Esophagus (tissue), 2 donors: Measurements from ENCODE around the gene EFTUD2. TPM values are rescaled to one million over a fixed set of nuclear protein-coding genes. Genes with fewer than 3 reads are reported as not detected.

Source experiments
- H3K27ac ChIP-seq, 2 donors: one replicate each; pipeline ENCODE4 v1.5.1; 2013; ENCODE audit warnings: low read depth in 2 of 2, mild to moderate bottlenecking in 2 of 2, inconsistent platforms in 1 of 2, low read length in 1 of 2, moderate library complexity in 1 of 2
- H3K27me3 ChIP-seq, 2 donors: one replicate each; pipeline ENCODE4 v1.6.1; 2013; ENCODE audit warnings: low read length in 2 of 2, control low read depth in 1 of 2, mild to moderate bottlenecking in 1 of 2; ENCODE audit not compliant: insufficient read depth in 2 of 2, control insufficient read depth in 1 of 2
- H3K36me3 ChIP-seq, 2 donors: one replicate each; pipeline ENCODE4 v1.6.1; 2013; ENCODE audit warnings: low read length in 1 of 2; ENCODE audit not compliant: control insufficient read depth in 2 of 2, insufficient read depth in 2 of 2
- H3K4me1 ChIP-seq, 2 donors: one replicate each; pipeline ENCODE4 v1.6.1; 2013; ENCODE audit warnings: low read length in 1 of 2; ENCODE audit not compliant: control insufficient read depth in 2 of 2, insufficient read depth in 2 of 2
- H3K4me3 ChIP-seq, 2 donors: one replicate each; pipeline ENCODE4 v1.5.1; 2013; ENCODE audit warnings: low read length in 2 of 2, mild to moderate bottlenecking in 2 of 2, low read depth in 1 of 2, moderate library complexity in 1 of 2
- H3K9me3 ChIP-seq, 2 donors: one replicate each; pipeline ENCODE4 v1.6.1; 2013; ENCODE audit warnings: mild to moderate bottlenecking in 2 of 2, low read depth in 1 of 2, low read length in 1 of 2, moderate library complexity in 1 of 2; ENCODE audit not compliant: control insufficient read depth in 2 of 2, insufficient read depth in 1 of 2
- WGBS, 2 donors: extraction: QIAGEN DNeasy Blood & Tissue Kit; methylation state at CpG; one replicate each; pipeline ENCODE4 v1.1.7; 2013; 5-methylcytosine and 5-hydroxymethylcytosine counted together
- polyA plus RNA-seq, 2 donors: library from polyadenylated mRNA; stranded (reverse); fragments of 200-250 nt; gene quantifications; one replicate each; pipeline ENCODE4 v1.2.3, GENCODE V29; 2013
- donor health status: healthy with polysubstance abuse.
- donor health status: Bipolar disorder and iron deficiency.

The EFTUD2 gene
- polyA plus RNA-seq, 2 donors = 15.8 to 38.4 TPM

GRCh38 chr17:44894642-44895041, 4.6 kb downstream of the EFTUD2 start:
- WGBS, 2 donors = 95 to 97% methylated on average over 4 of the region's 4 CpGs
- no peaks in the 10 kb centered on the region for H3K36me3 ChIP-seq

GRCh38 chr17:44892250-44892649, 7.0 kb downstream of the EFTUD2 start:
- Histone ChIP-seq H3K36me3 (no peaks in the 10 kb centered on the region), H3K4me3 (no peak overlapping the region), H3K9me3 (no peaks in the 10 kb centered on the region), H3K27me3 (no peaks in the 10 kb centered on the region), H3K4me1 (no peaks in the 10 kb centered on the region), H3K27ac (no peak overlapping the region)

More at GRCh38 chr17:44894642-44895041, 4.6 kb downstream of the EFTUD2 start:
- Histone ChIP-seq H3K27ac (no peak overlapping the region), H3K9me3 (no peaks in the 10 kb centered on the region), H3K4me1 (no peaks in the 10 kb centered on the region), H3K27me3 (no peaks in the 10 kb centered on the region), H3K4me3 (no peak overlapping the region)

DNA sequence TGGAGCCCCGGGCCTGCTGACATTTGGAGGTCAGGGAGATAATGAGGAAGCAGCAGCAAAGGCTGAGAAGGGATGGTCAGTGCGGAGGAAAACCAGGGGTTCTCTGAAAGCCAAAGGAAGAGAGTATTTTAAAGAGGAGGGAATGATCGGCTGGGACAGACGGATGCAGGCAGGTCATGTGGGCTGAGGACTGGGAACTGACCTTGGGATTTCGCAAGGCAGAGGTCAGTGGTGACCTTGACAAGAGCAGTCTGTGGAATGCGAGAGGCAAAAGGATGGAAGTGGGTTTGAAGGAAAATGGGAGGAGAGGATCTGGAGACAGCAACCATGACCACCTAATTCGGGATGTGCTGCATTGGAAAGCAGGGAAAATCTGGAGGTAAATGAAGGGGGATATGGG, 10.2 kb downstream of the EFTUD2 start:
- Histone ChIP-seq H3K36me3 (peaks cover 8% of the 10 kb centered on the region in 2 donors), H3K4me1 (no peaks in the 10 kb centered on the region), H3K4me3 (no peak overlapping the region), H3K27me3 (no peaks in the 10 kb centered on the region), H3K9me3 (no peaks in the 10 kb centered on the region), H3K27ac (no peak overlapping the region)
- 81 to 86% methylated on average over 7 of the region's 7 CpGs for WGBS, 2 donors

DNA sequence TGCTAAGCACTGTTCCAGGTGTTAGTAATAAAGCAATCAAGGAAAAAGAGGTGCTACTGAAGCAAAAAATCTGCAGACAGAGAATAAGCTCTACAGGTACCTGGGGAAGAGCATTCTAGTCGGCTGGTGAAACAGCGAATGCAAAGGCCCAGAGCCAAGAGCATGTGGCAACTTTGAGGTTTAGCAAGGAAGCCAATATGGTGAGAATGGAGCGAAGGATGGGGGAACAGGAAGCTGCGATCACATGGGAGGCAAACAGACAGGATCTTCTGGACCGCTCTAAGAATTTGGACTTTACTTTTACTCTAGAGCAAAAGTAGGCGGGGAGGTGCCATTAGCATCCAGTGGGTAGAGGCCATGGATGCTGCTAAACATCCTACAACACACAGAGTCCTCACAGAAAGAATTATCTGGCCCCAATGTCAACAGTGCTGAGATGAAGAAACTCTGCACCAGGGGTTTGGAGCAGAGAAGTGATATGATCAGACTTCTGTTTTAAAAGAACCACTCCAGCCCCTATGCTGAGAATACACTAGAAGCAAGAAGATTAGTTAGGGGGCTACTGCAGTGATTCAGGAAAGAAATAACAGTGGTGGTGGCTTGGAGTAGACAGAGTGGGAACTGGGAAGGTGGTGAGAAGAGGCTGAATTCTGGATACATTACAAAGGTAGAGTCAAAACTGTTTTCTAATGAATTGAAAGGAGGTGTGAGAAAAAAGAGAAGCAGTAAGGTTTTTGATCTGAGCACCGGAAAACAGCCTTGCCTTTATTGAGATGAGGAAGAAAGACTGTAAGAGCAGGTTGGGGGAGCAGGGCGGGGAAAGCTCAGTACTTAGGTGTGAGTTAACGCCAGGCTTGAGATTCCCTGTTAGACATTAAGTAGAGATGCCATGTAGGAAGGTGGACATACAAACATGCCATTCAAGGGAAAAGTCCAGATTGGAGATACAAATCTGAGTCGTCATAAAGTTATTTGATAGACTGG, 11.0 kb downstream of the EFTUD2 start:
- Histone ChIP-seq H3K27me3 (no peaks in the 10 kb centered on the region), H3K9me3 (no peaks in the 10 kb centered on the region), H3K36me3 (peaks cover 12 to 14% of the 10 kb centered on the region in 2 donors), H3K27ac (no peak overlapping the region), H3K4me1 (no peaks in the 10 kb centered on the region), H3K4me3 (no peak overlapping the region)
- 73 to 79% methylated on average over 10 of the region's 10 CpGs for WGBS, 2 donors

GRCh38 chr17:44887016-44887415, 12.2 kb downstream of the EFTUD2 start:
- no peak overlapping the region for H3K27ac ChIP-seq
- H3K4me3 ChIP-seq = no peak overlapping the region
- WGBS, 2 donors = 90 to 92% methylated on average over 1 of the region's 1 CpG
- peaks cover 12 to 19% of the 10 kb centered on the region in 2 donors for H3K36me3 ChIP-seq
- no peaks in the 10 kb centered on the region for H3K9me3 ChIP-seq
- no peaks in the 10 kb centered on the region for H3K4me1 ChIP-seq
- no peaks in the 10 kb centered on the region for H3K27me3 ChIP-seq

DNA sequence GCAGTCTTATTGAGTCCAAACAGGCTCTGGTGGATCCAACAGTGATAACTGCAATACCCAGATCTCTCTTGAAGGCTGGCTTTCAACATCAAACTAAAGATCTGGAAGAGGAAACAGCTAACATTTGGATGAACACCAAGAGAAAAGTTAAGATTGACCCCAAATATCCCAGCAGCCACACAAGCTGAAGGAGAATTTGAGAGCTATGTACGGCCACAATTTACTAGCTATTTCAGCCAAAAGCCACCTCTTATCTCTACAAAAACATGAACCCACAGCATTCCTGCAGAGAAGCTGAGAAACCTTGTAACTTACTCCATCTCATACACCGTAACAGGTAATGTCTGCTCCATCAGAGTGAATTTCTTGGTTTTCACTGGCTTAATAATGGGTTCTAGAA, 14.3 kb downstream of the EFTUD2 start:
- no peaks in the 10 kb centered on the region for H3K9me3 ChIP-seq
- H3K4me1 ChIP-seq = no peaks in the 10 kb centered on the region
- no peak overlapping the region for H3K4me3 ChIP-seq
- H3K27me3 ChIP-seq = no peaks in the 10 kb centered on the region
- peaks cover 15 to 28% of the 10 kb centered on the region in 2 donors for H3K36me3 ChIP-seq
- no peak overlapping the region for H3K27ac ChIP-seq
- 97 to 98% methylated on average over 2 of the region's 2 CpGs for WGBS, 2 donors

GRCh38 chr17:44881145-44881544, 18.1 kb downstream of the EFTUD2 start:
- Histone ChIP-seq H3K27me3 (no peaks in the 10 kb centered on the region), H3K4me3 (no peak overlapping the region), H3K36me3 (peaks cover 14 to 30% of the 10 kb centered on the region in 2 donors), H3K4me1 (no peaks in the 10 kb centered on the region), H3K27ac (no peak overlapping the region), H3K9me3 (no peaks in the 10 kb centered on the region)
- WGBS, 2 donors = 92 to 93% methylated on average over 4 of the region's 4 CpGs

DNA sequence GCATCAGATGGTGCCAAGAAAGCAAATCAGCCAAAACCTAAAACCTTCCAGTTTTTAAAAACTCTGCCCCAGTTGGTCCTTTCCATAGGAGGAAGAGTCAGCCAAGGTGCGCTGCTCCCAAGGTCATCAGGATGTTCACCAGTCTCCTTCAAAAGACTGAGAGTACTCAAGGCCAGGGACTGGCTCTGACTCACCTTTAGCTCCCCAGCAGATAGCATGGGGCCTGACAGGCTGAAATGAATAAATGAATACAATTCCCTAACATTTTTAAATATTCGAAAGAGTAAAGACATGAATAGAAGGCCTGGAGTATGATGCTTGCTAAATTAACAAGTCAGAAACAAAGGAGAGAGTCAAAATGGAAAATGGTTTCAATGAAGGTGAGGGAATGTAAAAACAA, 19.2 kb downstream of the EFTUD2 start:
- Histone ChIP-seq H3K27ac (no peak overlapping the region), H3K9me3 (no peaks in the 10 kb centered on the region), H3K4me3 (no peak overlapping the region), H3K27me3 (no peaks in the 10 kb centered on the region), H3K4me1 (no peaks in the 10 kb centered on the region), H3K36me3 (peaks cover 19 to 33% of the 10 kb centered on the region in 2 donors)
- WGBS, 2 donors = 91 to 95% methylated on average over 2 of the region's 2 CpGs

DNA sequence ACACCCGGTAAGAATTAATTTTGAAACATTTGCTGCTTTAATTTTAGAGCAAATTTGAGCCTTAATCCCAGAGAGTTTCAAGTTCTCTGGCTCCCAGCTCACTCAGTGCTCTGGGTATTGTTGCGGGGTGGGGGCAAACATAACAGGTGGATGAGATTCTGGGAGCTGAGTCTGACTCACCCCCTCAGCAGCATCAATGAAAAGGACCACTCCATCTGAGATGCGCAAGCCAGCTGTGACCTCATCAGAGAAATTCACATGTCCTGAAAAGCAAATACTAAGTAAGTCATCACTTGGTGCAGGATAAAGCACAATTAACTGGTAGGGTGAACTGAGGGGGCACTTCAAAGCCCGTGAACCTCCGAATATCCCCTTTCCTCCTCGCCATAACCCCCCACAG, 19.9 kb downstream of the EFTUD2 start:
- Histone ChIP-seq H3K27ac (no peak overlapping the region), H3K27me3 (no peaks in the 10 kb centered on the region), H3K9me3 (no peaks in the 10 kb centered on the region), H3K4me1 (no peaks in the 10 kb centered on the region), H3K4me3 (no peak overlapping the region), H3K36me3 (peaks cover 20 to 31% of the 10 kb centered on the region in 2 donors)
- WGBS, 2 donors = 90 to 99% methylated on average over 6 of the region's 6 CpGs
